NCI-H2196 treated with DMSO at 0.1 percent for 48 hours (cell line): ENCODE data around the gene TMEM33.

Experiments used
- DNase-seq: peaks from one replicate; lab custom pipeline; 2025; ENCODE audit not compliant: unreplicated experiment; lab: John Stamatoyannopoulos, UW

Gene TMEM33

GRCh38 chr4:41939016-41939626 is 3.9 kb downstream of the TMEM33 start:
- no peak for DNase-seq

GRCh38 chr4:41940834-41941233 is 5.6 kb downstream of the TMEM33 start:
- DNase-seq: no peak

GRCh38 chr4:41943506-41943905 is 8.3 kb downstream of the TMEM33 start:
- DNase-seq: no peak

GRCh38 chr4:41944089-41944488 is 8.9 kb downstream of the TMEM33 start:
- DNase-seq: no peak

- DNase-seq: no peak
Measured at GRCh38 chr4:41949531-41949930, 14.3 kb downstream of the TMEM33 start.

GRCh38 chr4:41957634-41958033 is 22.4 kb downstream of the TMEM33 start:
- DNase-seq: no peak

GRCh38 chr4:41963105-41963504 is 27.9 kb downstream of the TMEM33 start:
- DNase-seq: no peak

- no peak for DNase-seq
Measured at GRCh38 chr4:41964401-41964800, 29.2 kb downstream of the TMEM33 start.

- DNase-seq: no peak
Measured at GRCh38 chr4:41967392-41967791, 32.2 kb downstream of the TMEM33 start.

GRCh38 chr4:41969671-41970070 is 34.4 kb downstream of the TMEM33 start:
- DNase-seq: no peak

GRCh38 chr4:41975341-41975740 is 40.1 kb downstream of the TMEM33 start:
- DNase-seq: no peak

GRCh38 chr4:41976775-41977516 is 41.7 kb downstream of the TMEM33 start:
- DNase-seq: no peak

GRCh38 chr4:41977709-41978108 is 42.5 kb downstream of the TMEM33 start:
- DNase-seq: no peak

GRCh38 chr4:41981456-41981855 is 46.2 kb downstream of the TMEM33 start, which contains the start of gene DCAF4L1:
DCAF4L1 (plus strand) TSS chr4:41981756; CDS start chr4:41981793, 37 bp downstream.
- no peak for DNase-seq

- DNase-seq: no peak
Measured at GRCh38 chr4:41982716-41983115, 47.5 kb downstream of the TMEM33 start.

- DNase-seq: no peak
Measured at GRCh38 chr4:41985151-41985550, 49.9 kb downstream of the TMEM33 start.

GRCh38 chr4:41989994-41990364 is 54.8 kb downstream of the TMEM33 start:
- DNase-seq: no peak

GRCh38 chr4:41990365-41991111 is 55.3 kb downstream of the TMEM33 start, which contains the start of gene SLC30A9:
SLC30A9 (plus strand) TSS chr4:41990530; CDS start chr4:41990652, 122 bp downstream.
- DNase-seq: peak; percentile 87

GRCh38 chr4:41991916-41992767 is 56.9 kb downstream of the TMEM33 start:
- DNase-seq: no peak

GRCh38 chr4:41992967-41993857 is 58.0 kb downstream of the TMEM33 start:
- no peak for DNase-seq
